ENCODE data around the gene FMO1.

FMO1 gene

GRCh38 chr1:171329251-171329650, 81.0 kb downstream of the FMO1 start:
- TF ChIP-seq, protein P1, sequence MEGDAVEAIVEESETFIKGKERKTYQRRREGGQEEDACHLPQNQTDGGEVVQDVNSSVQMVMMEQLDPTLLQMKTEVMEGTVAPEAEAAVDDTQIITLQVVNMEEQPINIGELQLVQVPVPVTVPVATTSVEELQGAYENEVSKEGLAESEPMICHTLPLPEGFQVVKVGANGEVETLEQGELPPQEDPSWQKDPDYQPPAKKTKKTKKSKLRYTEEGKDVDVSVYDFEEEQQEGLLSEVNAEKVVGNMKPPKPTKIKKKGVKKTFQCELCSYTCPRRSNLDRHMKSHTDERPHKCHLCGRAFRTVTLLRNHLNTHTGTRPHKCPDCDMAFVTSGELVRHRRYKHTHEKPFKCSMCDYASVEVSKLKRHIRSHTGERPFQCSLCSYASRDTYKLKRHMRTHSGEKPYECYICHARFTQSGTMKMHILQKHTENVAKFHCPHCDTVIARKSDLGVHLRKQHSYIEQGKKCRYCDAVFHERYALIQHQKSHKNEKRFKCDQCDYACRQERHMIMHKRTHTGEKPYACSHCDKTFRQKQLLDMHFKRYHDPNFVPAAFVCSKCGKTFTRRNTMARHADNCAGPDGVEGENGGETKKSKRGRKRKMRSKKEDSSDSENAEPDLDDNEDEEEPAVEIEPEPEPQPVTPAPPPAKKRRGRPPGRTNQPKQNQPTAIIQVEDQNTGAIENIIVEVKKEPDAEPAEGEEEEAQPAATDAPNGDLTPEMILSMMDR (IDR thresholded peaks at IDR 0.05; ENCODE audit: insufficient read depth, missing control alignments) = no peak
- FAIRE-seq = no peak
- DNase-seq (ENCODE audit: insufficient read length, low spot score) = no peak

DNA sequence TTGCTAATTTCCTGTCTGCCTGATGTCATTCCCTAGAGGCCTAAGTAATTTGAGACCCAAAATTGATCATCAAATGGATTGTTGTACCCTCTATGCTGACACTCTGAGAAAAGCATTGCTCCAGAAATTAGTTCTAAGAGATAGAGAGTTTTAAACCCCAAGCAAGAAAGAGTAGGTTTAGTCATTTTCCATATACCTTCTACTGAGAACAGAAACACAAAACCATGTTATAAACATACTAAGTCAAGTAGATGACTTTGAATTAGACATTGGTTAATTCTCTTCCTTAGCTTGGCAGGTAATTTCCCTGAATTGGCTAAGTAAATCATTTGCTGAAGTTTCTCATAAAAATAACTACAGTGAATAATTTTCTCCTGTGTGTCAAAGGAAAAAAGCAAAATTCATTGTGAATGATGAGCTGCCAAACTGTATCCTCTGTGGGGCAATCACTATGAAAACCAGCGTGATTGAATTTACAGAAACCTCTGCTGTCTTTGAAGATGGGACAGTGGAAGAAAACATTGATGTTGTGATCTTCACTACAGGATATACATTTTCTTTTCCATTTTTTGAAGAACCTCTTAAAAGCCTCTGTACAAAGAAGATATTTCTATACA, 85.8 kb downstream of the FMO1 start:
- FAIRE-seq (peak; percentile 86), DNase-seq (ENCODE audit: insufficient read length, low spot score) (no peak)
- TF ChIP-seq, protein P1 (IDR thresholded peaks at IDR 0.05; ENCODE audit: insufficient read depth, missing control alignments) = no peak
